Spinal cord (tissue), 10 donors: Measurements from ENCODE around the gene ECT2L. TPM values are rescaled to one million over a fixed set of nuclear protein-coding genes. Genes with fewer than 3 reads are reported as not detected.

ENCODE experiments used
- DNase-seq, 6 donors: peaks; one replicate each; pipeline versions ENCODE4 v3.0.0 to v3.0.0-alpha.2; 2013 to 2015; ENCODE audit warnings: low spot score in 6 of 6, low read depth in 4 of 6
- H3K27ac ChIP-seq: one replicate; pipeline ENCODE4 v1.5.1; 2013; ENCODE audit warnings: low read depth, low read length, control low read depth
- H3K27me3 ChIP-seq: one replicate; pipeline ENCODE4 v1.6.1; 2013; ENCODE audit warnings: low read length; ENCODE audit not compliant: control insufficient read depth, insufficient read depth
- H3K36me3 ChIP-seq: one replicate; pipeline ENCODE4 v1.6.1; 2013; ENCODE audit warnings: low read length; ENCODE audit not compliant: control insufficient read depth, insufficient read depth
- H3K4me1 ChIP-seq: one replicate; pipeline ENCODE4 v1.6.1; 2013; ENCODE audit warnings: low read length; ENCODE audit not compliant: control insufficient read depth, insufficient read depth
- H3K4me3 ChIP-seq: one replicate; pipeline ENCODE4 v1.5.1; 2013; ENCODE audit warnings: low read depth, low read length, control low read depth
- H3K9me3 ChIP-seq: one replicate; pipeline ENCODE4 v1.6.1; 2013; ENCODE audit warnings: low read length; ENCODE audit not compliant: control insufficient read depth, insufficient read depth
- WGBS: methylation state at CpG from one replicate; pipeline ENCODE4 v1.1.5; 2013; ENCODE audit warnings: missing lambda C conversion rate; ENCODE audit not compliant: insufficient coverage; 5-methylcytosine and 5-hydroxymethylcytosine counted together
- polyA plus RNA-seq, 2 donors: library from polyadenylated mRNA; unstranded; fragments of 120-200 nt; gene quantifications; one replicate each; pipeline ENCODE4 v1.2.1, GENCODE V29; 2013; ENCODE audit not compliant: insufficient read length in 2 of 2
- total RNA-seq, 2 donors: library from RNA; depleted of rRNA in 1 of 2; stranded (reverse); fragments of 120-200 nt in 1 of 2; fragments of >200 nt in 1 of 2; gene quantifications; one replicate each; pipeline versions ENCODE4 v1.2.3 to v1.2.4, GENCODE V29; 2013 to 2014
- donor health status: healthy.

ECT2L gene
- total and polyA plus RNA-seq, 4 donors, result 0.54 to 0.99 (median 0.78) TPM

- WGBS, result 68% methylated on average over 9 of the region's 10 CpGs
- Histone ChIP-seq H3K27me3 (no peaks in the 10 kb centered on the region), H3K27ac (no peak overlapping the region), H3K9me3 (no peaks in the 10 kb centered on the region), H3K4me1 (no peaks in the 10 kb centered on the region), H3K36me3 (no peaks in the 10 kb centered on the region), H3K4me3 (no peak overlapping the region)
- peak in 1 of 6 donors; percentile 13 for DNase-seq
Measured at GRCh38 chr6:138818496-138819194, 22.8 kb downstream of the ECT2L start.

GRCh38 chr6:138821519-138821918, 25.6 kb downstream of the ECT2L start:
- Histone ChIP-seq H3K4me3 (no peak overlapping the region), H3K4me1 (no peaks in the 10 kb centered on the region), H3K36me3 (no peaks in the 10 kb centered on the region), H3K9me3 (no peaks in the 10 kb centered on the region), H3K27me3 (no peaks in the 10 kb centered on the region), H3K27ac (no peak overlapping the region)
- WGBS, result 93% methylated on average over 2 of the region's 4 CpGs
- DNase-seq, result no peak

DNA sequence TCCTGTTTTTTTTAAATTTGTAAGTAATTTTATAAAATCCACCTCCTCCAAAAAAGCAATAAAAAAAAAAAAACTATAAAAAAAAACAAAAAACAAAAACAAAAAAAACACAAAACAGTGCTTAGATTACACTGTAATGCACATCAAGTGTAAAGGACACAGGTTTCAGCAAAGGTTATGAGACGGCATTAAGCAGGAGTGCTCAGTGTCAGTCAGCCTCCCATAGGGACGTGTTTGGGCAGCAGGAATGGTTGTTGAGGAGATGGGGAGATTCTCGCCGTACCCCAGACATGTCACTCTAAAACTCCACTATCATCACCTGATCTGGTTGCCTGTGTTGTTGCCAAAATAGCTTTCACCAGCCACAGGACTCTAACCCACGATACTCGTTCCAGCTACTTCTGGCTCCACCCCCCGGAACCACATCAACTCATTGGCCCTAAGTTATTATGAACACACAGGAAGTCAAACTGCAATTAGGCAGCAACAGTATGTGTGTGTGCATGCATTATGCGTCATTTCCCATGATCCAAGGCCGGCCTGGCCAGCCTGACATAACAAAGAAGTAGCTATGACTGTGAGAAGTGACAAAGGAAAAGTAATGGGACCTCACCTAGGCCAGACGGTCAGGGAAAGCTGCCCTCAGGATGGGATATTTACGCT, 28.7 kb downstream of the ECT2L start:
- no peak overlapping the region for H3K4me3 ChIP-seq
- H3K27me3 ChIP-seq, result no peaks in the 10 kb centered on the region
- no peak overlapping the region for H3K27ac ChIP-seq
- H3K36me3 ChIP-seq, result no peaks in the 10 kb centered on the region
- WGBS, result 84% methylated on average over 5 of the region's 11 CpGs
- DNase-seq, result no peak
- H3K9me3 ChIP-seq, result no peaks in the 10 kb centered on the region
- H3K4me1 ChIP-seq, result no peaks in the 10 kb centered on the region

- Histone ChIP-seq H3K4me3 (no peak overlapping the region), H3K36me3 (no peaks in the 10 kb centered on the region), H3K27me3 (no peaks in the 10 kb centered on the region), H3K9me3 (no peaks in the 10 kb centered on the region), H3K4me1 (no peaks in the 10 kb centered on the region), H3K27ac (no peak overlapping the region)
- 82% methylated on average over 7 of the region's 7 CpGs for WGBS
- no peak for DNase-seq
Measured at GRCh38 chr6:138830248-138830647, 34.4 kb downstream of the ECT2L start.

DNA sequence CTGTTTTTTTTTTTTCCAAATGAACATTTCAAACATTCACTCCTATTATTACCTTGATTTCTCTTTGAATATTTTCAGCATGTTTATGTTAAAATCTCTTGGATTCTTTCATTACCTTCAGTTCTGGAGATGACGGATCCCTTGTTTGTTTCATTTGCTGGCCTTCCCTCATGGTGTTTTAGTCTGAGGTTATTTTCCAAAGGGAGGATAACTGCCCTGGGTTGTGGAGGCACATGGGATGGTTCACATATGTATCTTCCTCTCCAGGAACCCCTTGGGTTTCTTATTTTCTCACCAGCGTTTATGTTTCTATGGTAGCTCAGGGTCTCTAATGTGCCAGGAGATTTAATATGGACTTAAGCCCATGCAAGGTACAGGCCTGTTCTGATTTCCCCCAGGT, 36.3 kb downstream of the ECT2L start:
- no peaks in the 10 kb centered on the region for H3K36me3 ChIP-seq
- H3K4me3 ChIP-seq, result no peak overlapping the region
- no peaks in the 10 kb centered on the region for H3K27me3 ChIP-seq
- no peaks in the 10 kb centered on the region for H3K4me1 ChIP-seq
- no peaks in the 10 kb centered on the region for H3K9me3 ChIP-seq
- H3K27ac ChIP-seq, result no peak overlapping the region
- no CpG with 5 or more reads among the region's 2 CpGs for WGBS
- DNase-seq, result no peak

DNA sequence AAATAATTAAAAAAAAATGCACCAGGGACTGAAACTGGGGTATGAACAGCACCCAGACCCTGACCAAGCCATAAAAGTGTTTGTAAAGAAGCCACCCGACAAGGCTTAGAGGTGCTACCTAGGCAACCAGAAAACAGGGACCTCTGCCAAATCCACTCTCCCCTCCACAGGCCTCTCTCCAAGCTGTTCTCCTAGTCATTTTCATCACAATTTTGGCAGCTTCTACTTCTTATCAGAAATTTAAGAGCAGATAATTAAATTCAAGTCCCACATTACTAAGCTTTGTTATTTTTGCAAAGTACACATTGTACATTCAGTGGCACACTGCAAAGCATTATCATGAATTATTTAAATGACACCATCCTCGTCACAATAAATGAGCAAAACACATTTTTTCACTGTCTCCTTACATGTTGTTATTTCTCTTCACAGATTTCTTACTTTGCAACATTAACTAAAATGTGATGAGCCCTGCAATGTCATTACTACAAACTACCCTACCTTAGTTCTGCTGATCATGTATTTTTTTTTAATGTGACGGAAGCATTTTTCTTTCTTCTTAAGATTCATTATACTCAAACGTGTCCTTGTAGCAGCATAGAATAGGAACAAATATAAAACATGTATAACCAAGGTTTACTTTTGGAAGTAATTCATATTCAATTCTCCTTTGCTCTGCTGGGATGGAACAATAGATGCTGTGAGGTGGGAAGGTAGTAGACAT, 38.1 kb downstream of the ECT2L start:
- Histone ChIP-seq H3K9me3 (no peaks in the 10 kb centered on the region), H3K27me3 (no peaks in the 10 kb centered on the region), H3K36me3 (no peaks in the 10 kb centered on the region), H3K4me1 (no peaks in the 10 kb centered on the region), H3K27ac (no peak overlapping the region), H3K4me3 (no peak overlapping the region)
- peak in 5 of 6 donors; percentile 27 to 94 (median 52) for DNase-seq
- 19% methylated on average over 2 of the region's 4 CpGs for WGBS

DNA sequence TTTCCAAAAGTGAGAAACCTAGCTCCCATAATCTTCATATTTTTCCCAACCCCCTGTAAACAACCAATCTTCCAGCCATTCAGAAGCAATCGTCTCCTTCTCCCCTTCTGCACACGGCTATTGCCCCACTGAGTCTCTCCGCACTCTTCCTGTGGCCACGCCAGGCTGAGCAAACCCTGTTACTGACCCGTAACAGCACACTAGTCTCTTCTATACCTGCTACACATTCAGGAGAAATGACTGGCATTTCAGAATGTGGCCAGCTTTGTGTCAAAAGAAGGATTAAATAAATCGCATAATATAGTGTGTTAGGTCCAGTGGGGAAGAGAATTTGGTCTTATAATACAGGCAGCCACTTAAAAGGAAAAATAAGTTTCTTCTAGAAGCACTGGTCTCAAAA, 41.4 kb downstream of the ECT2L start:
- Histone ChIP-seq H3K36me3 (no peaks in the 10 kb centered on the region), H3K9me3 (peaks cover 1% of the 10 kb centered on the region), H3K4me3 (no peak overlapping the region), H3K27ac (no peak overlapping the region), H3K4me1 (no peaks in the 10 kb centered on the region), H3K27me3 (no peaks in the 10 kb centered on the region)
- 64% methylated on average over 3 of the region's 6 CpGs for WGBS
- DNase-seq, result no peak

DNA sequence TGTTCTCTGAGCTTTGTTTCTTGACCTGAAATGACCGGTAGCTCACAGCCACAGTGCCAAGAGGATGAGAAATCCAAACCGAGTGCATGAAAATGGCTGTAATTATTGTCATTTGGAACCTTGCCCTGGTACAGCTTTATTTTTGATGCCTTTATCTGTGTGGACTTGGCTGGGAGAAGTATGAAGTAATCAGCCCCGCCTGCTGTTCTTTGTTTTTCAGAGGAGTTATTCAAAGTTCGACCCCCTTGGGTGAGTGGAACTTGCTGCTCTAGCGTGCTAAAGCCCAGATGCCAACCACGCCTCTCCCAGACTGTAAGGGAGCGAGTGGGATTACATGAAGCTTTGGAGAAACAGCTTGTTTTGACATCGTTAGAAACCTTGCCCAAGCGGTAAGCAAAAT, 48.3 kb downstream of the ECT2L start:
- H3K4me1 ChIP-seq, result no peaks in the 10 kb centered on the region
- DNase-seq, result peak in 4 of 6 donors; percentile 20 to 88 (median 52)
- no peaks in the 10 kb centered on the region for H3K36me3 ChIP-seq
- no peaks in the 10 kb centered on the region for H3K27me3 ChIP-seq
- H3K4me3 ChIP-seq, result no peak overlapping the region
- H3K9me3 ChIP-seq, result peaks cover 1% of the 10 kb centered on the region
- H3K27ac ChIP-seq, result no peak overlapping the region
- 15% methylated on average over 6 of the region's 9 CpGs for WGBS

GRCh38 chr6:138847884-138848283, 52.0 kb downstream of the ECT2L start:
- no peaks in the 10 kb centered on the region for H3K9me3 ChIP-seq

More at GRCh38 chr6:138847884-138848283, 52.0 kb downstream of the ECT2L start:
- no peak overlapping the region for H3K27ac ChIP-seq
- no peaks in the 10 kb centered on the region for H3K36me3 ChIP-seq
- no peaks in the 10 kb centered on the region for H3K4me1 ChIP-seq
- no peak overlapping the region for H3K4me3 ChIP-seq
- no peaks in the 10 kb centered on the region for H3K27me3 ChIP-seq
- no CpG with 5 or more reads among the region's 4 CpGs for WGBS
- no peak for DNase-seq
